Epithelial cell of esophagus (primary cell): Measurements from ENCODE around the gene TCFL5.
"Not testable (repeated sequence)": the region's sequence is repeated elsewhere in the genome, so short reads cannot be mapped to it uniquely, and the experiment has no call there.

ENCODE experiments used
- DNase-seq: peaks from one replicate; pipeline ENCODE4 v3.0.0; 2010; ENCODE audit warnings: low read depth
- H3K4me3 ChIP-seq: 2 replicates; pipeline ENCODE4 v1.5.1; 2011; ENCODE audit warnings: mild to moderate bottlenecking, low read length, control low read depth
- CTCF ChIP-seq: IDR thresholded peaks from 2 replicates; pipeline ENCODE4 v1.5.1; 2011; ENCODE audit warnings: low read depth, mild to moderate bottlenecking, low read length, control low read depth, inconsistent platforms; ENCODE audit not compliant: insufficient read depth; ENCODE audit errors: missing control alignments

TCFL5 gene

GRCh38 chr20:62855120-62855519 is 6.5 kb downstream of the TCFL5 start:
- TF ChIP-seq CTCF: no peak
- no peak for DNase-seq
- no peak overlapping the region for H3K4me3 ChIP-seq

- TF ChIP-seq CTCF: no peak
- DNase-seq: no peak
- H3K4me3 ChIP-seq: no peak overlapping the region
Measured at GRCh38 chr20:62854121-62854520, 7.5 kb downstream of the TCFL5 start.

- not testable (repeated sequence) for DNase-seq
Measured at GRCh38 chr20:62853304-62853703, 8.3 kb downstream of the TCFL5 start.

GRCh38 chr20:62852841-62853240 is 8.8 kb downstream of the TCFL5 start:
- no peak for DNase-seq
- H3K4me3 ChIP-seq: no peak overlapping the region
- TF ChIP-seq CTCF: no peak

More at GRCh38 chr20:62853304-62853703, 8.3 kb downstream of the TCFL5 start:
- H3K4me3 ChIP-seq: not testable (repeated sequence)

GRCh38 chr20:62852196-62852595 is 9.4 kb downstream of the TCFL5 start:
- no peak overlapping the region for H3K4me3 ChIP-seq
- no peak for DNase-seq
- TF ChIP-seq CTCF: no peak

GRCh38 chr20:62850333-62850974 is 11.2 kb downstream of the TCFL5 start:
- no peak for TF ChIP-seq CTCF
- no peak overlapping the region for H3K4me3 ChIP-seq
- no peak for DNase-seq

GRCh38 chr20:62849431-62849830 is 12.2 kb downstream of the TCFL5 start:
- no peak for DNase-seq
- H3K4me3 ChIP-seq: no peak overlapping the region
- no peak for TF ChIP-seq CTCF

GRCh38 chr20:62848917-62849316 is 12.7 kb downstream of the TCFL5 start:
- not testable (repeated sequence) for H3K4me3 ChIP-seq

More at GRCh38 chr20:62848917-62849316, 12.7 kb downstream of the TCFL5 start:
- DNase-seq: not testable (repeated sequence)
